ENCODE data around the gene MIX23. TPM values are rescaled to one million over a fixed set of nuclear protein-coding genes. Genes with fewer than 3 reads are reported as not detected.

The MIX23 gene
- total RNA-seq, 2 donors from 2014 or later = 13.8 to 16.8 TPM

DNA sequence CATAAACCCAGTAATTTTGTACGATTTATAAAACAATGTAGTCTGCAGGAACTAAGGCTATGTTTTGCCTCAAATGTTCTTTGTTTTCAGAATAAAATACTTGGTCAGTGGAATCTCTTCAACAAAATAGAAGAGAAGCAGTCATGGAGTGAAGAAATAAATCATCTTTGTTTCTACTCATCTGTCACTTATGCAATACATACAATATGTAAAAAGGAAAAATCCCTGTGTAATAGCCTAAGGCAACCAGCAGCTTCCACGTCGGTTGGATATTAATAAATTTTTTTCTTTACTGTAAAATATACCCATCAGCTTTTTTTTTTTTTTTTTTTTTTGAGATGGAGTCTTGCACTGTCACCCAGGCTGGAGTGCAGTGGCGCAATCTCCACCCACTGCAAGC lies 38.1 kb upstream of the MIX23 start:
- Histone ChIP-seq H3K4me3 (no peak overlapping the region), H3K27ac (no peak overlapping the region), H3K4me1 (replicated peaks) (no peaks in the 10 kb centered on the region), H3K36me3 (no peaks in the 10 kb centered on the region), H3K27me3 (replicated peaks; ENCODE audit: insufficient read depth) (no peaks in the 10 kb centered on the region), H3K9me3 (no peaks in the 10 kb centered on the region)
- intact Hi-C loops (cut with DNase I) = no loop called here
- no peak for TF ChIP-seq POLR2A (IDR thresholded peaks at IDR 0.05)
- no peak for TF ChIP-seq POLR2AphosphoS5 (IDR thresholded peaks at IDR 0.05)
- TF ChIP-seq, protein P1, sequence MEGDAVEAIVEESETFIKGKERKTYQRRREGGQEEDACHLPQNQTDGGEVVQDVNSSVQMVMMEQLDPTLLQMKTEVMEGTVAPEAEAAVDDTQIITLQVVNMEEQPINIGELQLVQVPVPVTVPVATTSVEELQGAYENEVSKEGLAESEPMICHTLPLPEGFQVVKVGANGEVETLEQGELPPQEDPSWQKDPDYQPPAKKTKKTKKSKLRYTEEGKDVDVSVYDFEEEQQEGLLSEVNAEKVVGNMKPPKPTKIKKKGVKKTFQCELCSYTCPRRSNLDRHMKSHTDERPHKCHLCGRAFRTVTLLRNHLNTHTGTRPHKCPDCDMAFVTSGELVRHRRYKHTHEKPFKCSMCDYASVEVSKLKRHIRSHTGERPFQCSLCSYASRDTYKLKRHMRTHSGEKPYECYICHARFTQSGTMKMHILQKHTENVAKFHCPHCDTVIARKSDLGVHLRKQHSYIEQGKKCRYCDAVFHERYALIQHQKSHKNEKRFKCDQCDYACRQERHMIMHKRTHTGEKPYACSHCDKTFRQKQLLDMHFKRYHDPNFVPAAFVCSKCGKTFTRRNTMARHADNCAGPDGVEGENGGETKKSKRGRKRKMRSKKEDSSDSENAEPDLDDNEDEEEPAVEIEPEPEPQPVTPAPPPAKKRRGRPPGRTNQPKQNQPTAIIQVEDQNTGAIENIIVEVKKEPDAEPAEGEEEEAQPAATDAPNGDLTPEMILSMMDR (IDR thresholded peaks at IDR 0.05) = no peak
- WGBS = 89% methylated on average over 4 of the region's 4 CpGs
- no peak for DNase-seq (ENCODE audit: low spot score)

DNA sequence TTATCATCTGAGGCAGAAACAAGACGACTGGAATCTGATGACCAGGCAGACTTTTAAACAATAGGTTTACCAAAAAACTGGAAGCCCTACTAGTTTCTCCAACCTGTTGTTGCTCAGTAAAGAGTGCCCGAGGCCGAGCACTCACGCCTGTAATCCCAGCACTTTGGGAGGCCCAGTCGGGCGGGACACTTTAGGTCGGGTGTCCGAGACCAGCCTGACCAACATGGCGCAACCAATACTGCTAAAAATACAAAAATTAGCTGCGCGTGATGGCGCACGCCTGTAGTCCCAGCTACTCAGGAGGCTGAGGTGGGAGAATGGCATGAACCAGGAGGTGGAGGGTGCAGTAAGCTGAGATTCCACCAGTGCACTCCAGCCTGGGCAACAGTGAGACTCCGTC lies 33.9 kb upstream of the MIX23 start:
- Histone ChIP-seq H3K27ac (peak overlapping the region; percentile 80 to 93), H3K36me3 (no peaks in the 10 kb centered on the region), H3K4me1 (replicated peaks) (no peaks in the 10 kb centered on the region), H3K9me3 (no peaks in the 10 kb centered on the region), H3K27me3 (replicated peaks; ENCODE audit: insufficient read depth) (no peaks in the 10 kb centered on the region), H3K4me3 (peak overlapping the region; percentile 48 to 61)
- intact Hi-C loops (cut with DNase I) = loop anchor here (10.0 kb wide), 1 partner anchor 98 kb away; the partner anchor contains the start of gene KPNA1
- TF ChIP-seq POLR2A (IDR thresholded peaks at IDR 0.05) = no peak
- TF ChIP-seq POLR2AphosphoS5 (IDR thresholded peaks at IDR 0.05) = no peak
- TF ChIP-seq, protein P1 (IDR thresholded peaks at IDR 0.05) = no peak
- 40% methylated on average over 14 of the region's 14 CpGs for WGBS
- DNase-seq (ENCODE audit: low spot score) = no peak

DNA sequence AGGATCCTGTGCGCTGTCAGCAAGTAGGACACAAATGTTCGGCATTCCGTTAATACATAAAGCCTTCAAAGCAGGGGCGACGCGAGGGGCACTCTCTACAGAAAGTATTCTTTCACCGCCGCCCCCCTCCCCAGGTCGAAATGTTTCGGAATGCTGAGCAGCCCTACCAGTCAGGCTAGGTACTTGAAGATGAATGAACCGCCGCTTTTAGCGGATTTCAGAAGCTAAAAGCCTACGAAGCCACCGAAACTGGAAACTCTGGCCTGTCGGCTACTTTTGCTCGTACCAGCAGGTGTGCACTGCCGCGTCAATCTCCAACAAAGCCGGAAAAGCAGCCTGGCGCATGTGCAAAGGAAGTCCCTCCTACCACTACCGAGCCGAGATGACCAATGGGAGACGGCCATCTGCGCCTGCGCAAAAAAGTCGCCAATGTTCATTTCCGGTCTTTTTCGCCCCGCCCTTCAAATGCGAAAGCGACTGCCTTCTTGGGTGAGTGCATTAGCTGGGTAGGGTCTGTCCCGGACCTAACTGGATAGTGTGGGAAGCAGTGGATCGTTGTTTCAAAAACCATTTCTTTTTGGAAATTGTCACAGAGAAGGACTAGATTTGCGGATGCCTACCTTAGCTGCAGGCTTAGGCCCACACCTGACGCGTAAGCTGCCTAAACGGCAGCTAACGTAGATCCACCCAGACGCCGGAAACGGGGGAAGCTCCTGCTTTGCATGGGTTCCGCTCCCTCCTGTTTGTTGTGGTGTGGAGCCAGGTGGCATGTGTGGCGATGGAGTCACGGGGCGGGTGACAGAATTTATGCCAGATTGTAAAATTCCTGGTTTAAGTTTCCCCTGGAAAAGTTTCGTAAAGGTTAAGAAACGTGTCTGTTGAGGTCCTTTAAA lies 33.0 kb upstream of the MIX23 start, which contains the start of gene WDR5B:
Gene WDR5B, minus strand, starts transcription at position 301 of the 893 bp plus-strand sequence. CDS start 534 bp downstream, outside the sequence.
- no peaks in the 10 kb centered on the region for H3K36me3 ChIP-seq
- H3K27ac ChIP-seq = peak within 1 kb of the TSS; percentile 80 to 93
- no peaks in the 10 kb centered on the region for H3K4me1 ChIP-seq (replicated peaks)
- under 1% methylated on average over 48 of the region's 48 CpGs for WGBS
- TF ChIP-seq, protein P1 (IDR thresholded peaks at IDR 0.05) = peak in 2 of 4 experiments; percentile 18 to 24
- TF ChIP-seq POLR2A (IDR thresholded peaks at IDR 0.05) (peak; percentile 79), POLR2AphosphoS5 (IDR thresholded peaks at IDR 0.05) (peak; percentile 97)
- peak; percentile 97 for DNase-seq (ENCODE audit: low spot score)
- H3K4me3 ChIP-seq = peak within 1 kb of the TSS; percentile 48 to 61
- no peaks in the 10 kb centered on the region for H3K27me3 ChIP-seq (replicated peaks; ENCODE audit: insufficient read depth)
- intact Hi-C loops (cut with DNase I) = loop anchor here (10.0 kb wide), 1 partner anchor 99 kb away; the partner anchor contains the start of gene KPNA1
- no peaks in the 10 kb centered on the region for H3K9me3 ChIP-seq

DNA sequence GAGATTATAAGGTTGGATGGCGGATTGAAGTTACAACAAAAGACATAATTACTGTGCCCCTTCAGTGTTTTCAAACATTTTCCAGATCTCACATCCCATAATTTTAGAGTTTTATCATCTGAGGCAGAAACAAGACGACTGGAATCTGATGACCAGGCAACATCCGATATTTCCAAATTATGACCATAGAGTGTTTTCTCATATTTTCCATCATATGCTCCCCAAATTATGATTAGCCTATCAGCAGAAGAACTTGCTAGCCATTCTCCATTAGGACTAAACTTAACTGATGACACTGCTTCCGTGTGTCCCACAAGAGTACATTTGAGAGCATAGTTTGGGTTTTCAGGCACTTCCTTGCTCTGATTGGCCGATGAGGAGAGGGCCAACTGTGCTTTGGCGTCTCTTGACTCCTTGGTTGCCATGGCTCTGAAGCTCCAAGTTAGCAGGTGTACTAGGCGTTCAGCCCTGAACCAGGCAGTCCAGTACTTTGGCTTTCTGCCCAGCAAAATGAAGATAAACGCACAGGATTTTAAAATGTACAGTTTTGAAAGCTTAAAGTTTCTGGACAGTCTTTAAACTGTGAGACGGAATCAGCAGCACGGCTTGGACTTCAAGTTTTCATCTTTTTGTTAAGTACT lies 32.2 kb upstream of the MIX23 start:
- 18% methylated on average over 10 of the region's 10 CpGs for WGBS

More for the DNA sequence above, 32.2 kb upstream of the MIX23 start:
- Histone ChIP-seq H3K36me3 (no peaks in the 10 kb centered on the region), H3K4me3 (peak overlapping the region; percentile 48 to 61), H3K9me3 (no peaks in the 10 kb centered on the region), H3K4me1 (replicated peaks) (no peaks in the 10 kb centered on the region), H3K27me3 (replicated peaks; ENCODE audit: insufficient read depth) (no peaks in the 10 kb centered on the region), H3K27ac (peak overlapping the region; percentile 80 to 93)
- peak; percentile 41 for DNase-seq (ENCODE audit: low spot score)
- intact Hi-C loops (cut with DNase I) = loop anchor here (10.0 kb wide), 1 partner anchor 100 kb away; the partner anchor contains the start of gene KPNA1
- TF ChIP-seq, protein P1 (IDR thresholded peaks at IDR 0.05) = no peak
- TF ChIP-seq POLR2AphosphoS5 (IDR thresholded peaks at IDR 0.05) (no peak), POLR2A (IDR thresholded peaks at IDR 0.05) (no peak)
